HG02759 (cell line): ENCODE measurements around the gene NUP188.
"Not testable (repeated sequence)": the region's sequence is repeated elsewhere in the genome, so short reads cannot be mapped to it uniquely, and the experiment has no call there.

ENCODE experiments used
- ATAC-seq: cut with Tn5 transposase; IDR thresholded peaks from one replicate; pipeline ENCODE4 v1.9.1; 2021; ENCODE audit warnings: mild to moderate bottlenecking, moderate library complexity; ENCODE audit not compliant: unreplicated experiment

NUP188 gene

DNA sequence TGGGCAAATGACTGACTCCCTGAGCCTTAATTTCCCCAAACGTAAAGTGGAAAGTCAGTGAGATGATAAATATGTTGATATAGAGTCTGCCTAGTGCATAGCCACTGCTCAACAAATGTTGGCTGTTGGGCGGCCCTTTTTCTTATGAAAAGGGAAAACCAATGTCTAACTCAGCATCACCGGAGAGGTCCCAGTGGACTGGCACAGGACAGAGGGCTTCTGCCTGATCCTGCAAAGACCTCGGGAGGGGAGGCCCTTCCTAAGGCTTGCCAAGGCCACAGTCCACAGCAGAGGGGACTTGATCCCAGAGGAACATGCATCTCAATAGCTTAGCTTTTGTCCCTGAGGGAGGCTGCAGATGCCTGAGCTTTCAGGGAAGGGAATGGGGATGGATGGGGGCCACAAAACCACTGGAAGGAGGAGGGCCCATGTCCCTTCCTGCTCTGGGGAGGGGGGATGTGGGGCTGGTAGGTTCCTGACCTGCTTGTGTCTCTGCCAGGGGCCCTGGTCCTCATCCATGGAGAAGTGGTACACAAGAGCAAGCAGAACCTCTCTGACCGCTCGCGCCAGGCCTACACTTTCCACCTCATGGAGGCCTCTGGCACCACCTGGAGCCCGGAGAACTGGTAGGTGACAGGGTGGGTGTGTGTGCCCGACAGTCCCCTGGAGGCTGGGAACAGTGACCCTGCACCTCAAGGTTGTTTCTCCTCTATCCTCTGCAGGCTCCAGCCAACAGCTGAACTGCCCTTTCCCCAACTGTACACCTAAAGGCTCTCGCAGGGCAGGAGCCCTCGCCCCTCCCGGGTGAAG, 6.3 kb upstream of the NUP188 start:
- no peak for ATAC-seq

DNA sequence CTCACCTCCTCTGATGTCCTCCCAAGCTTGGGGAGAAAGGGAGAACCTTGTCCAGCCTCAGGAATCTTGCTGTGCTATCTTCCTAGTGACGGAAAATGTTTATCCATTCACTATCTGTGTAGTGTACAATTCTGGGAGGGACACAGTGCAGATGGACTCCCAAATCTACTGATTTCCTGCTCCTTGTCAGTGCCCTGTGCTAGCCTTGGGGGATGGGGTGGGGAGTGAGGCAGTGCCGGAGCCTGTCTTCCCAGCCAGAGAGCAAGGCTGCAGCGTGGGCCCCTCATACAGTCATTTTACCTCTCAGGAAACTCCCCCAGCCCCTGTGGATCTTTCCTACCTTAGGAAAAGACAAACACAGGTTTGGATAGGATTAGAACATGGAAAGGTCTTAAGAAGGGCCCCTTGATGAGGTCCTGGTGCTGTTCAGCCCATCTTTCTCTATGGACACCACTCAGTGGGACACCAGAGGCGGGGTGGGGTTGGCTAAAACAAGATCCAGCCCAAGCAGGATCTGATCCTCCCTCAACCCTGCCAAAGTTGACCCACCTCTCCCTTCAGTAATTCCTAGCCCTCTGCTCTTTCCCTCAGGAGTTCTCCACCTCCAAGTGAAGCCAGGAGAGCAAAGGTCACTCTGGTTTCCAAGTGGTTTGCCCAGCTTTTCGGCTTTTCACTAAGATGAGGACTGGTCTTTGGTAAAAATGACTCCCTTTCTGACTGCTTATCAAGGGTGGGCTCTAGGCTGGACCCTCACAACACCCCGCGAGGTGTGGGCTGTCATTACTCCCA, 3.5 kb upstream of the NUP188 start:
- no peak for ATAC-seq

DNA sequence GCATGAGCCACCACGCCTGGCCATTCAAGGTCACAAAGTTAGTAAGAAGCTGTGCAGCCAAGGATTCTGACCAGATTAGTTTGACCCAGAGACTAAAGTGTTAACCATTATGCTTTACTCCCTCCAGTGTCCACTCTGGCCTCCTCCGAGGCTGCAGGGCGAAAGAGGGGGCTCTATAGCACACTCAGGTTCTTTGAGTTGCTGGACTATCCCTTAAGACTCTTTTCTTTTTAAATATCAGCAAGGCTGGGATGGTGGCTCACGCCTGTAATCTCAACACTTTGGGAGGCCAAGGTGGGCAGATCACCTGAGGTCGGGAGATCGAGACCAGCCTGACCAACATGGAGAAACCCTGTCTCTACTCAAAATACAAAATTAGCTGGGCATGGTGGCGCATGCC, 2.5 kb upstream of the NUP188 start:
- ATAC-seq, result not testable (repeated sequence)

DNA sequence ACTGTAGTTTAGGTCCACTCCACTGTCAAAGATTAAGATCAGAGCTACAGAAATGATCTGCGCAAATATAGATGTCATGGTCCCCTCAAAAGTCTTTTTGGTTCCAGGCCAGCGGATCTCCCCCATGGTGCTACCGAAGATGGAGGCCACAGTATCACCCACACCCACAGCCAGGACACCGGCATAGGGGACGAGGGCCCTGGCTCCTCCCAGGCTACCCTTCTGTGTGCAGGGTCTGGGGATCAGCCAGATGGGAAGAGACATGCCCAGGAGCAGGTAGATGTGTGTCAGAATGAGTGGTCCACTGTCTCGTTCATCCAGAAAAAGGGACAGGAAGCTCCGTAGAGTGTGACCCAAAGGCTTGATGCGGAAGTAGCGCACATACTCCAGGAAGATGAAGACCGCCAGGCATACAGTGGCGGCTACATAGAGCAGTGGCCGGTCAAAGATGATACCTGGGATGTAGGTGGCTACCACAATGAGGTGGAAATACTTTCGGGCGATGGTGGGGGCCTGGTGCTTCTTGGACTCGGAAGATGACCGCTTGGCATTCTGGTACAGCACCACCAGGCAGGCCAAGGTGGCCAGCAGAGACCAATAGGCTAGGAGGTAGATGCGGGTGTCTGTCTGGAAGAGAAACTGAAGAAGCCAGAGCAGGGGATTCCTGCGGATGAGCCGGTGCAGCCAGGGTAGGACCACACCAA, 1.5 kb upstream of the NUP188 start:
- no peak for ATAC-seq

DNA sequence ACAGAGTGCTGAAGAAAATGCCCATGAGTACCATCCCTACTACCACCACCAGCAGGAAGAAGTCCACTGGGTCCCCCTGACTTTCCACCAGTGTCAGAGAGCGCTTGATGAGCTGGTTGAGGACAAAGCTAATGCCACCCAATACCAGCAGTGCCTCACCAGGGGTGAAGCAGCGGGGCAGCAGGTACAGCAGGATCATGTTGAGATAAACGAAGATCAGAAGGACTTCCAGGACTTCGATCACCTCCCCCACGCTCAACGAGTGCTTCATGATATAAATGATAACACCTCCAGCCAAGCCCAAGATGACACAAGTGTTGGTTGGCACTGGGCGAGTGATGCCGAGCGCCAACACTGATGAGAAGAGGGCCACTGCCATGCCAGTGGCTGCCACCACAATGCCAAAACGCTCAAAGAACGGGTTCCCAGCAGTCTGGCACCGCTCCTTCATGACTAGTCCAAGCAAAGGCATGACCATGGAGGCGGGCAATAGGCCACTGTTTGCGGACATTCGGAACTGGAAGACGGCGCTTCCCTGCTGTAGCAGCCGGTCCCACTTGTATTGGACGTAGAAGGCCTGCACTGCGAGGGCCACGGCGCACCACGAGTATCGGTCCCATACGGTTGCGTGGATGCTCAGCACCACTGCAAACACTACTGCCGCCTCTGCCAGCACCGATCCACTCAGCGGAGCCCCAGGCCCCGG, 775 bp upstream of the NUP188 start:
- ATAC-seq, result no peak

DNA sequence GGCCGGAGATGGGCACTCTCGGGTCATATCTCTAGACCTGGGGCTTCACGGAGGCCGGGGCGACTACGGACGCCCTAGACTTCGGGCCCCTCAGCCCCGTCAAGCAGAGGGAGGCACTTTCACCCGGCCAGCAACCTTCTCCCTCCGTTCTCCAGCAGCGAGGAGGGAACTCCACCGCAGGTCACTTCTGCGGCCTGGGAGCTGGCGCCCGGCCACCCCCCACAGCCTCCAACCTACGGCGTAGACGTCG, 297 bp upstream of the NUP188 start:
- no peak for ATAC-seq

DNA sequence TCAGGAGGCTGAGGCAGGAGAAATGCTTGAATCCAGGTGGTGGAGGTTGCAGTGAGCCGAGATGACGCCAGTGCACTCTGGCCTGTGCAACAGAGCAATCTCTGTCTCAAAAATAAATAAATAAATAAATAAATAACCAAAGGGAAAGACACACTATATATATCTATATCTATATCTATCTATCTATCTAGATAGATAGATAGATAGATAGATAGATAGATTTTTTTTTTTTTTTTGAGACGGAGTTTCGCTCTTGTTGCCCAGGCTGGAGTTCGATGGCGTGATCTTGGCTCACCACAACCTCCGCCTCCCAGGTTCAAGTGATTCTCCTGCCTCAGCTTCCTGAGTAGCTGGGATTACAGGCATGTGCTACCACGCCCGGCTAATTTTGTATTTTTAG, 13.9 kb downstream of the NUP188 start:
- not testable (repeated sequence) for ATAC-seq

DNA sequence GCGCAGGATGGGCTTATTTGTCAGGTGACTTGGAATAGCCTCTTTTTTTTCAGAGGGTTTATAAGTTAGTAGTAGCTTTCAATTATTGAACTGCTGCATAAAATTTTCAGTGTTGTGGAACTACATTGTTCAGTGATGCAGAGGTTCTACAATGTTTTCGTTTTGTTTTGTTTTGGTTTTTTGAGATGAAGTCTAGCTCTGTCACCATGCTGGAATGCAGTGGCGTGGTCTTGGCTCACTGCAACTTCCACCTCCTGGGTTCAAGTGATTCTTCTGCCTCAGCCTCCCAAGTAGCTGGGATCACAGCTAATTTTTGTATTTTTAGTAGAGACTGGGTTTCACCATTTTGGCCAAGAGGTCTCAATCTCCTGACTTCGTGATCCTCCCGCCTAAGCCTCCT, 22.0 kb downstream of the NUP188 start:
- ATAC-seq, result no peak

DNA sequence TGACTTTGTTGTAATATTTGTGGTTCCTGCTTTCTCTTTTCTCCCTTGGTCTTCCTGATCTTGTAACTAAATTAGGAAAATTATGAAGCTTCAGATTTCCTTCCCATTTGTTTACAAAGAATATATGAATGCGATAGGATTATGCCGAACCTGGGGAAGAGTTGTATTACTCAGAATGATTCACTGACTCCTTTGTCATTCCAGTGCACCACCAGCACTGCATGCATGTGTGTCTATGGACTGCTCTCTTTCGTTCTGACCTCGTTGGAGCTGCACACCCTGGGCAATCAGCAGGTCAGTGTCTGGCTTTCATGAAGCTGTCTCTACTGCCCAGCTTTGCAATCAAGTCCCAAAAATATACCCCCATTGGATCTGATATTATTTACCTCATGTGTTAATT, 25.5 kb downstream of the NUP188 start:
- ATAC-seq, result no peak

DNA sequence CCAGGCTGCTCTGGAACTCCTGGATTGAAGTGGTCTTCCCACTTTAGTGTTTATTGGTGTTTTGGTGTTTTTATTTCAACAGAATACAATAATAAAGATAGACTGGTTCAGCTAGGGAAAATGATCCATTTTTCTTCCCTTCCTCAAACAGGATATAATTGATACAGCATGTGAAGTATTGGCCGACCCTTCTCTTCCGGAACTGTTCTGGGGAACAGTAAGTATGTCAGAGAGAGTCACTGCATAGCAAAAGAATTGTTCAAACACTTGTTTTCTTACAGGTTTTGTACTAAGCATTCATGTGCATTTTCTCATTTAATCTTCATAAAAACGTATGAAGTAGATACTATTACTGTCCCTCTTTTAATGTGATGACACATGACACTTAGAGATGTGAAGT, 31.6 kb downstream of the NUP188 start:
- no peak for ATAC-seq

DNA sequence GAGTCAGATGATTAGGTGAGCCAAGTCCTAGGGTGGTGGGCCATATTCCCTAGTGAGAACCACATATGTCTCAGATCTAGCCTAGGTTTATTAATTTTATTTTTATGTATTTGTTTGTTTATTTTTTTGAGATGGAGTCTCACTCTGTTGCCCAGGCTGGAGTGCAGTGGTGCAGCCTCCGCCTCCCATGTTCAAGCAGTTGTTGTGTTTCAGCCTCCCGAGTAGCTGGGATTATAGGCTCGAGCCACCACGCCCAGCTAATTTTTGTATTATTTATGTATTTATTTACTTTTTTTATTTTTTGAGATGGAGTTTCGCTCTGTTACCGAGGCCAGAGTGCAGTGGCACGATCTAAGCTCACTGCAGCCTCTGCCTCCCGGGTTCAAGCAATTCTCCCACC, 36.0 kb downstream of the NUP188 start:
- no peak for ATAC-seq

DNA sequence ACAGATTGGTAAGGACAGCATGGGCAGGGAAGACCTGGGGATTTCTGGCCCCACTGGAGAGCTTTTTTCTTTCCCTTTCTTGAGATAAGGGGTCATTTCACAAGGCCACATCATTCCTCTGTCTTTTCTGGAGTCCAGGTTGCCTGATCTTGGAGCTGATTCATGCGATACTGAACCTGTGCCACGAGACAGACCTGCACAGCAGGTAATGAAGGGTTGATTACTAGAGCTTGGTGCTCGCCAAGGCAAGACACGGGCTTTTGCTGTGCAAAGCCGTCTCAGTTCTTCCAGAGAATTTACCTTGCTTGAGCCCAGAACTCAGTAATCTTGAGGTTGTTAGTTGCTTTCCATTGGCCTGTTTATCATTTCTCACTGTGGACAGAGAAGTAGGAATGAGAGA, 39.2 kb downstream of the NUP188 start:
- no peak for ATAC-seq

DNA sequence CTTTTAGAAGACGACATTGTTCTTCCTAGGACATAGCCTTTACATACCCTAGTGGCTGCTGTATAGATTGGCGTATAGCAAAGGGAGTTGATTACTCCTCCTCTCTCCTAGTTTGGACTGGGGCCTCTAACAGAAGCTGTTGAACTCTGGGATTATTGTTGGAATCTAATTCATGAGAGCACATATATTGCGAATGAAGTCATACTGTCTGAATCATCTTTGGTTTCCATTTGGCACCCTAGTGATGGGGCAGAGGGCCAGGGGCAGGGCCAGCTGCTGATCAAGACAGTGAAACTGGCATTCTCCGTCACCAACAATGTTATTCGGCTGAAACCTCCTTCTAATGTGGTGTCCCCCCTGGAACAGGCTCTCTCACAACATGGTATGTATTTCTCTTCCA, 40.3 kb downstream of the NUP188 start:
- no peak for ATAC-seq

DNA sequence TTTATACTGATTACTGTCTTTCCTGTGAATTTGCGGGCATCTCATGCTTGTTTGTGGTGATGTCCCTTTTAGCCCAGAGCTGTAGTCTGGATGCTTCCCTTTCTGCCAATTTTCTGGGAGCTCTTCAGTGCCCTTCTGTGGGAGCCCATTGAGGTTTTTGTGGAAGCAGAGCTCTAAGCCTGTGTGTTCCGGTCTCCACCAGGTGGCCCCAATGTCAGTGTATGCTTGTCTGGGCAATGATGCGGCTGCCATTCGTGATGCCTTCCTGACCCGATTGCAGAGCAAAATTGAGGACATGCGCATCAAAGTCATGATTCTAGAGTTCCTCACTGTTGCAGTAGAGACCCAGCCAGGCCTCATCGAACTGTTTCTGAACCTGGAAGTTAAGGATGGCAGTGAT, 45.5 kb downstream of the NUP188 start:
- ATAC-seq, result no peak

DNA sequence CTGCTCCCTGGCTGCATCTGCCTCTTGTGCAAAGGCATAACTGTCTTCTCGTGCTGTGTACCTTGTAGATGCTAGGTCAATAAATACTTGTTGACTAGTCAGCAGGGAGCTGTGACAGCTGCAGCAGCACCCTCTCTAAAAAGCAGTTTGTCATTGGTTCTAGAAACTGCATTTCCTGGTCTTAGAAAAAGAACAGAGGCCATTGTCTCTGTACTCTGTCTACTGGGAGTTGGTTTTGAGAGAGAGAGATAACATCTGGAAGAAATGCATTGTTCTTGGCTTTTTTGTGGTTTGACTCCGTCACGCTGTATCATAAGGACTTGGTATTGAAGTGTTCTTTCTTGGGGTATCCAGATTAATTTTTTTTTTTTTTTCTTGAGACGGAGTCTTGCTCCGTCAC, 48.3 kb downstream of the NUP188 start:
- no peak for ATAC-seq

DNA sequence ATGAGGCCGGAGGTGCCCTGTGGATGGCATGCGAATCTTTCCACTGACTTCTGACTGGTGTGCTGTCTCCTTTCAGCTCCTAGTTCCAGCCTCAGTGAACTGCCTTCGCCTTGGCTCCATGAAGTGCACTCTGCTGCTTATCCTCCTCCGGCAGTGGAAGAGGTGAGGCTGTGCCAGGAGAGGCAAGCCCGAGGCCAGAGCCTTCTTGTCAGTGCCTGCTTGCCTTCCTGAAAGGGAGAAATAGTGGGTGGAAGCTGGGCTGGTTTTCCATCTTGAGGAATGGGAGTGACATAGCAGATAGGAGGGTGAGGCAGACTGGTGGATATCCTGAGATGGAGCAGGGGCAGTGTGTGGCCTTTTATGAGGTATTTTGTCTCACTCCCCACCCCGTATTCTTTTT, 51.0 kb downstream of the NUP188 start:
- no peak for ATAC-seq

DNA sequence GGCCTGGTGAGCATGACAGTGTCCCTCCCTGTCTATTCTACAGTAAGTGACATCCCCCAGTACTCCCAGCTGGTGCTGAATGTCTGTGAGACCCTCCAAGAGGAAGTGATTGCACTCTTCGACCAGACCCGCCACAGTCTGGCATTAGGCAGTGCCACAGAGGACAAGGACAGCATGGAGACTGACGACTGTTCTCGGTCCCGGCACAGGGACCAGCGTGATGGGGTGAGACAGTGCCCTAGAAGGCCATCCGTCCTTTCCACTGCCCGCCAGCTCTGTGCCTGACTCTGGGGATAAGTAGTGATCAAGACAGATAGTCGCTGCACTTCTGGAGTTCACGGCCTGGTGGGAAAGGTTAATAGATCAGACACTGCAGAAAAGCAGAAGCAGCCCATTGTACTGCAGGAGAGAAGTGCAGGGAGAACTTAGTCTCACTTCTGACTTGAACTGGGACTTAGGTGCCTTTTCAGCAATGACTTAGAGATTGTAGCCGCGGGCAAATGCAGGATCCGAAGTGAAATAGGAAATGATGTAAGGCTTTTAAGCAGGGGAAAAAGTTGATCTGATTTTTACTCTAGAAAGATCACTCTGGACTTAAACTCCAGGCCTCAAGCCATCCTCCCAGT, 52.2 kb downstream of the NUP188 start:
- no peak for ATAC-seq

DNA sequence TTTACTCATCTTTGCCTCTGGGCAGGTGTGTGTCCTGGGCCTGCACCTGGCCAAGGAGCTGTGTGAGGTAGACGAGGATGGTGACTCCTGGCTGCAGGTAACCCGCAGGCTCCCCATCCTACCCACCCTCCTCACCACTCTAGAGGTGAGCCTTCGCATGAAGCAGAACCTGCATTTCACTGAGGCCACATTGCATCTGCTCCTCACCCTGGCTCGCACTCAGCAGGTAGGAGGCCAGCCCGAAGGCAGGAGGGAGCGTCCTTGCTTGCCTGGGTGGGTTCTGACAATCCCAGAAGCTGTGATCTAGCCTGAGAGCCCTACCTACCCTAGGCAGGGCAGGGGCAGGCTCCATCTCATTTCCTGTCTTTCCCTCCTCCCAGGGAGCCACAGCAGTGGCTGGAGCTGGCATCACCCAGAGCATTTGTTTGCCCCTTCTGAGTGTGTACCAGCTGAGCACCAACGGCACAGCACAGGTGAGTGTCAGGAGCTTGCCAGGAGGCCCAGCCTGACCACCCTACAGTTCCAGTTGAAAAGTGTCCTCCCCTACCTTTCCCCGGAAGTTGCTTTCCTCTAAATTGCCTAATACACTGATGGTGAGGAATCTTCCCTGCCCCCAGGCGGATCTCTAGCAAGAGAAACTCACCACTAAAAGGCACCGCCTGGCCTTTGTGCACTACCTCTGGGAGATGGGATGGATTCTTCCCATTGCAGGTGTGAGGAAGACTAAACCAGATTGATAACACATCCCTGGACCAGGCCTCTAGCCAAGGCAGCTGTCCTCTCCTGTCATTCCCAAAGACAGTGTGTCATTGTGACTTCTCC, 54.2 kb downstream of the NUP188 start:
- no peak for ATAC-seq

DNA sequence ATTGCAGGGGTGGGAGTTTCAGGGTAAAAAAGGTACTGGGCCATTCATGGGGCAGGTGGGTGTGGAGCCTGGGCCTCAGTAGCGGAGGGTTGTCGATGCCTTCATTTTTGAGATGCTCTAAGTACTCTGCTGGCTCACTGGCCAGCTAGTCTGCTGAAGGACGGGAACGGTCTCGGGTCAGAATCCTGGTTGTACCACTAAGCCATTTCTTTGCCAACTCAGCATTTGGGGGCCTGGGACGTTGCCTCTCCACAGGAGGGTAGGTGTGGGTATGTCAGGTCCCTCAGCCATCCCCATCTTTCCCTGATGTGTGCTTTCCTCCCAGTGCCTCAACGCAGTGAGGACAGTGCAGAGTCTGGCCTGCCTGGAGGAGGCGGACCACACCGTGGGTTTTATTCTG, 55.5 kb downstream of the NUP188 start:
- ATAC-seq, result no peak

DNA sequence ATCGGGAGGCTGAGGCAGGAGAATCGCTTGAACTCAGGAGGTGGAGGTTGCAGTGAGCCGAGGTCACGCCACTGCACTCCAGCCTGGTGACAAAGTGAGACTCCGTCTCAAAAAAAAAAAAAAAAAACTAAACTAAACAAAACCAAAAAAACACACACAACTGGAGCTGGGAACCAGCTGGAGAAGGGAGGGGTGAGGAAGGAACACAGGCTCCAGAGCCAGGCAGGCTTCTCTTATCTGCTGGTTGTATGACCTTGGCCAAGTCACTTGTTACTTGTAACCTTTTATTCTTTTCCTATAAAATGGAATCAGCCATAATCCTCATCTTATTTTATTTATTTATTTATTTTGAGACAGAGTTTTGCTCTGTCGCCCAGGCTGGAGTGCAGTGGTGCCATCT, 56.7 kb downstream of the NUP188 start:
- not testable (repeated sequence) for ATAC-seq
